ENCODE results near the gene SGTA.

- TF ChIP-seq EZH2 (optimal IDR thresholded peaks at IDR 0.05; ENCODE audit: low read depth, low read length), result no peak
- no peak for TF ChIP-seq CTCF (IDR thresholded peaks at IDR 0.05; ENCODE audit: low read length)
These were observed 33.6 kb upstream of the SGTA start for GRCh38 chr19:2816641-2817040.
